Measurements from ENCODE around the gene WDR27.
A peak's percentile ranks its signal among the peaks of the same experiment; 100 is the strongest.

Gene WDR27

DNA sequence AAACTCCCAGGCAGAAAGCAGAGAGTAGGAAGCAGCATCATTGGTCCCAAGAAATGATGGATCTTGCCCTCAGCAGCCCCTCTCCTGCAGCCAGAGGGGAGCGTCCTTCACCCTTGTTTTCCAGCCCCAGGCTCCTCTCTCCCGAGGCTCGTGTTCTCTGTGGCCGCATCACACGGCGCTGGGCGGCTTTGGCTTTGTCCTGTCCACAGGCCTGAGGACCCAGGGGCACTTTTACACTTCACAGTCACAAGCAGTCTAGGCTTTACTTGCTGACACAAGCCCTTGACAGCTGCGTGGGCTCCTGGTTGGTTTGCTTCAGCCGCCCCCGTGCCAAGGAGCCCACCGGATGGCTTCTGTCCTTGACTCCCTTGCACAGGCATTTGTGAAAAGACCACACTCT is 272.8 kb downstream of the WDR27 start:
- TF ChIP-seq EP300 (IDR thresholded peaks at IDR 0.05; ENCODE audit: borderline replicate concordance) (no peak), MAX (IDR thresholded peaks at IDR 0.05) (no peak), CEBPB (IDR thresholded peaks at IDR 0.05) (no peak), REST (IDR thresholded peaks at IDR 0.05; ENCODE audit: low read depth) (no peak), TEAD4 (IDR thresholded peaks at IDR 0.05) (no peak), EGR1 (IDR thresholded peaks at IDR 0.05) (no peak), ZBTB7A (IDR thresholded peaks at IDR 0.05; ENCODE audit: low read depth) (no peak), TAF1 (IDR thresholded peaks at IDR 0.05; ENCODE audit: low read depth) (no peak), TCF12 (IDR thresholded peaks at IDR 0.05; ENCODE audit: low read depth) (no peak), YY1 (IDR thresholded peaks at IDR 0.05; ENCODE audit: low read depth) (no peak), RAD21 (IDR thresholded peaks at IDR 0.05; ENCODE audit: low read depth) (no peak), CREB1 (IDR thresholded peaks at IDR 0.05; ENCODE audit: low read depth) (no peak), NFIC (IDR thresholded peaks at IDR 0.05) (no peak)
- TF ChIP-seq, protein P1, sequence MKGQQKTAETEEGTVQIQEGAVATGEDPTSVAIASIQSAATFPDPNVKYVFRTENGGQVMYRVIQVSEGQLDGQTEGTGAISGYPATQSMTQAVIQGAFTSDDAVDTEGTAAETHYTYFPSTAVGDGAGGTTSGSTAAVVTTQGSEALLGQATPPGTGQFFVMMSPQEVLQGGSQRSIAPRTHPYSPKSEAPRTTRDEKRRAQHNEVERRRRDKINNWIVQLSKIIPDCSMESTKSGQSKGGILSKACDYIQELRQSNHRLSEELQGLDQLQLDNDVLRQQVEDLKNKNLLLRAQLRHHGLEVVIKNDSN (IDR thresholded peaks at IDR 0.05) = no peak

- TF ChIP-seq, protein P1 (IDR thresholded peaks at IDR 0.05) = peak; percentile 2; the same call in 1 of the 2 replicates
- TF ChIP-seq CEBPB (IDR thresholded peaks at IDR 0.05) (no peak), TAF1 (IDR thresholded peaks at IDR 0.05; ENCODE audit: low read depth) (no peak), FOXM1 (IDR thresholded peaks at IDR 0.05; ENCODE audit: borderline replicate concordance, low read depth) (no peak), EGR1 (IDR thresholded peaks at IDR 0.05) (no peak), YY1 (IDR thresholded peaks at IDR 0.05; ENCODE audit: low read depth) (no peak), RAD21 (IDR thresholded peaks at IDR 0.05; ENCODE audit: low read depth) (no peak), TCF12 (IDR thresholded peaks at IDR 0.05; ENCODE audit: low read depth) (no peak)
Observed at GRCh38 chr6:169428532-169428931, 273.3 kb downstream of the WDR27 start.

DNA sequence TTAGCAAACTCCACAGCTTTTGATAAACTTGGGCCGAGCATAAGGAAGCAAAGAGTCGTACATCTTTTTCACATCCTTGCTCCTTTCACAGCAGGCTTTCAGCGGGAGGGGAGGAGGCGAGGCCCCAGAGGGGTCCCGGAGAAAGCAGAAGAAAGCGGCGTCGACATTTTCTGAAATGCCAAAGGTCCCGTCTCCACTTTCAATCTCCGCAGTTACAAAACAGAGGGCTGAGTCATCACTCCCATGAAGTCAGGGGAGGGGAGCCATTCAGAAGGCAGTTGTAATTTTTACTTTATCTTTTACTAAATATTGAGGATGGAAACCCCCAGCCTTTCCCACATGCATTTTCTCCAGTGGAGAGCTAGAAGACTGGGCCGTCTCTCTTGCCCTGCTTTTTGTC is 274.0 kb downstream of the WDR27 start:
- no peak for TF ChIP-seq NFIC (IDR thresholded peaks at IDR 0.05)
- TF ChIP-seq EGR1 (IDR thresholded peaks at IDR 0.05) = no peak
- no peak for TF ChIP-seq CEBPB (IDR thresholded peaks at IDR 0.05)
- no peak for TF ChIP-seq FOXM1 (IDR thresholded peaks at IDR 0.05; ENCODE audit: borderline replicate concordance, low read depth)
- TF ChIP-seq, protein P1 (IDR thresholded peaks at IDR 0.05) = no peak
- TF ChIP-seq EP300 (IDR thresholded peaks at IDR 0.05; ENCODE audit: borderline replicate concordance) = no peak
- no peak for TF ChIP-seq YY1 (IDR thresholded peaks at IDR 0.05; ENCODE audit: low read depth)
- no peak for TF ChIP-seq TCF12 (IDR thresholded peaks at IDR 0.05; ENCODE audit: low read depth)
- TF ChIP-seq MAX (IDR thresholded peaks at IDR 0.05) = no peak
- no peak for TF ChIP-seq RAD21 (IDR thresholded peaks at IDR 0.05; ENCODE audit: low read depth)
- TF ChIP-seq TEAD4 (IDR thresholded peaks at IDR 0.05) = no peak
- TF ChIP-seq REST (IDR thresholded peaks at IDR 0.05; ENCODE audit: low read depth) = no peak
- no peak for TF ChIP-seq TAF1 (IDR thresholded peaks at IDR 0.05; ENCODE audit: low read depth)
- TF ChIP-seq ZBTB7A (IDR thresholded peaks at IDR 0.05; ENCODE audit: low read depth) = no peak
- no peak for TF ChIP-seq CREB1 (IDR thresholded peaks at IDR 0.05; ENCODE audit: low read depth)

- TF ChIP-seq EGR1 (IDR thresholded peaks at IDR 0.05) = no peak
- no peak for TF ChIP-seq EP300 (IDR thresholded peaks at IDR 0.05; ENCODE audit: borderline replicate concordance)
- no peak for TF ChIP-seq ZBTB7A (IDR thresholded peaks at IDR 0.05; ENCODE audit: low read depth)
- no peak for TF ChIP-seq TAF1 (IDR thresholded peaks at IDR 0.05; ENCODE audit: low read depth)
- TF ChIP-seq TCF12 (IDR thresholded peaks at IDR 0.05; ENCODE audit: low read depth) = no peak
- no peak for TF ChIP-seq RAD21 (IDR thresholded peaks at IDR 0.05; ENCODE audit: low read depth)
- TF ChIP-seq REST (IDR thresholded peaks at IDR 0.05; ENCODE audit: low read depth) = no peak
- TF ChIP-seq, protein P1 (IDR thresholded peaks at IDR 0.05) = no peak
- no peak for TF ChIP-seq MAX (IDR thresholded peaks at IDR 0.05)
- TF ChIP-seq NFIC (IDR thresholded peaks at IDR 0.05) = no peak
- no peak for TF ChIP-seq FOXM1 (IDR thresholded peaks at IDR 0.05; ENCODE audit: borderline replicate concordance, low read depth)
- no peak for TF ChIP-seq YY1 (IDR thresholded peaks at IDR 0.05; ENCODE audit: low read depth)
Observed at GRCh38 chr6:169426611-169427010, 275.2 kb downstream of the WDR27 start.
